ENCODE results near the gene EMILIN2. TPM values are rescaled to one million over a fixed set of nuclear protein-coding genes. Genes with fewer than 3 reads are reported as not detected.

Gene EMILIN2
- total and polyA plus RNA-seq, 2 of the 8 experiments (the other 6 are each of a cell fraction or from before 2014, with no cell fraction given) = 6.0 to 7.5 TPM

DNA sequence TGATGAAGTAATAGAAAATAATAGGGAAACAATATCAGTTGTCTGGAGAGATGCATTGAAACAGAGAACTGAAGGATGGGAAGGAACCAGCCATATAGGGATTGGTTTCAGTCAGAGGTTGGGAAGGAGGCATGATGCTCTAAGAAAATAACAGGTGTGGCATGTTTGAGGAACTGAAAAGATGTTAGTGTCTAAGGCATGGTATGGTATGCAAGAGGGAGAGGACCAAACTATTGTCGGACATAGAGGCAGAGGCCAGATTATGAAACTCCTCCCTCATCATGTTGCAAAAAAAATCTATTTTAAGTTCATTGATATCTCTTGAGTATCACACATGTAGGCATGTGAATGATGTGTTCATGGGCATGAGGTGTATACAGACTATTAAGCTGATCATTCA, 48.9 kb upstream of the EMILIN2 start:
- no peak overlapping the region for H2BK15ac ChIP-seq (ENCODE audit: low read length)
- no peak overlapping the region for H2BK5ac ChIP-seq (ENCODE audit: low read depth, low read length)
- 94% methylated on average over 1 of the region's 1 CpG; no CpG with 5 or more reads in 1 of the 2 experiments for WGBS, 2 experiments (ENCODE audit: extremely low coverage in 1 of 2, insufficient coverage in 1 of 2, insufficient read length in 1 of 2, insufficient replicate concordance in 2 of 2, low coverage in 1 of 2, low lambda C conversion rate in 2 of 2, missing lambda C conversion rate in 1 of 2)
- H3K18ac ChIP-seq (ENCODE audit: extremely low read depth, low read length) = no peak overlapping the region
- H3K4me3 ChIP-seq (ENCODE audit: extremely low read depth in 1 of 4, insufficient read depth in 2 of 4, low read depth in 3 of 4, low read length in 4 of 4) = no peak overlapping the region
- no peaks in the 10 kb centered on the region for H3K23me2 ChIP-seq (ENCODE audit: low read depth, low read length)
- no peak overlapping the region for H3K14ac ChIP-seq (ENCODE audit: insufficient read length)
- H3K27me3 ChIP-seq (replicated peaks in 1 of 4; ENCODE audit: control insufficient read depth in 3 of 4, extremely low read depth in 1 of 4, insufficient read depth in 3 of 4, low read length in 3 of 4) = no peaks in the 10 kb centered on the region
- no peak overlapping the region for H2BK120ac ChIP-seq (replicated peaks; ENCODE audit: low read depth, low read length)
- H3K79me2 ChIP-seq (ENCODE audit: control insufficient read depth in 1 of 2, insufficient read depth in 2 of 2, low read length in 2 of 2) = no peaks in the 10 kb centered on the region
- no peaks in the 10 kb centered on the region for H3K79me1 ChIP-seq (ENCODE audit: low read depth, low read length)
- H3K4ac ChIP-seq (replicated peaks; ENCODE audit: insufficient read length, low read depth, low read length) = no peak overlapping the region
- no peak overlapping the region for H2AFZ ChIP-seq (ENCODE audit: low read length)
- no peak overlapping the region for H3K9ac ChIP-seq (replicated peaks in 1 of 4; ENCODE audit: extremely low read depth in 1 of 4, low read depth in 3 of 4, low read length in 3 of 4)
- POLR2A ChIA-PET (ENCODE audit: partially characterized antibody) = no interaction called here
- H3K4me1 ChIP-seq (replicated peaks in 1 of 4; ENCODE audit: control insufficient read depth in 3 of 4, insufficient read depth in 4 of 4, low read length in 3 of 4) = no peaks in the 10 kb centered on the region
- no peak overlapping the region for H4K5ac ChIP-seq (ENCODE audit: insufficient read length, low read depth, low read length)
- H4K8ac ChIP-seq (ENCODE audit: extremely low read depth, insufficient read depth, low read length) = no peak overlapping the region
- FAIRE-seq = no peak
- H2AK5ac ChIP-seq (ENCODE audit: low read depth, low read length) = no peak overlapping the region
- no peak overlapping the region for H3K23ac ChIP-seq (ENCODE audit: insufficient read length)
- no peaks in the 10 kb centered on the region for H4K20me1 ChIP-seq (replicated peaks in 1 of 2; ENCODE audit: control insufficient read depth in 1 of 2, insufficient read depth in 2 of 2, low read length in 2 of 2)
- TF ChIP-seq ZNF274 (IDR thresholded peaks at IDR 0.05; ENCODE audit: borderline replicate concordance, extremely low read depth, low read length) = no peak
- TF ChIP-seq SAP30 (IDR thresholded peaks at IDR 0.05; ENCODE audit: insufficient read depth, insufficient replicate concordance, low read length) = no peak
- TF ChIP-seq SRF (IDR thresholded peaks at IDR 0.05; ENCODE audit: low read depth, low read length) = no peak
- no peak for TF ChIP-seq EGR1 (IDR thresholded peaks at IDR 0.05; ENCODE audit: borderline replicate concordance, low read depth, low read length)
- TF ChIP-seq EP300 (IDR thresholded peaks at IDR 0.05; ENCODE audit: borderline replicate concordance in 1 of 2, low read depth in 2 of 2, low read length in 2 of 2) = no peak
- no peak for TF ChIP-seq CTCF (IDR thresholded peaks at IDR 0.05; ENCODE audit: control extremely low read depth in 1 of 3, insufficient read depth in 1 of 3, low read depth in 1 of 3, low read length in 3 of 3)
- no peak for TF ChIP-seq SIX5 (IDR thresholded peaks at IDR 0.05; ENCODE audit: low read depth, low read length)
- no peak for TF ChIP-seq KDM5A (IDR thresholded peaks at IDR 0.05; ENCODE audit: low read length)
- no peak for TF ChIP-seq CBX5 (IDR thresholded peaks at IDR 0.05; ENCODE audit: low read depth, low read length)
- TF ChIP-seq SP1 (IDR thresholded peaks at IDR 0.05; ENCODE audit: low read depth, low read length) = no peak
- H4K91ac ChIP-seq (replicated peaks; ENCODE audit: insufficient read length, low read length) = no peak overlapping the region
- peaks cover 2 to 25% (median 6%) of the 10 kb centered on the region in 4 experiments; a peak in 5 of 8 replicates for H3K36me3 ChIP-seq (ENCODE audit: control insufficient read depth in 2 of 4, insufficient read depth in 4 of 4, low read length in 3 of 4)
- no peak overlapping the region for H3K56ac ChIP-seq (replicated peaks; ENCODE audit: insufficient read length, low read depth, low read length)
- H3K9me3 ChIP-seq (ENCODE audit: insufficient read depth in 2 of 2, low read depth in 1 of 2, low read length in 1 of 2) = no peaks in the 10 kb centered on the region
- H3K27ac ChIP-seq (ENCODE audit: low read depth, low read length) = no peak overlapping the region
- no peak overlapping the region for H2BK12ac ChIP-seq (ENCODE audit: low read depth, low read length)
- no peak overlapping the region for H2BK20ac ChIP-seq (ENCODE audit: low read length)
- H3K4me2 ChIP-seq (ENCODE audit: insufficient read depth in 1 of 2, low read depth in 2 of 2, low read length in 2 of 2) = no peak overlapping the region
- DNase-seq (ENCODE audit: low read depth in 1 of 2, low spot score in 2 of 2) = no peak
- CTCF ChIA-PET (ENCODE audit: partially characterized antibody) = no interaction called here
